OCI-LY7 (cell line): ENCODE measurements around the gene EXOC4. TPM values are rescaled to one million over a fixed set of nuclear protein-coding genes. Genes with fewer than 3 reads are reported as not detected.

Experiments used
- BruUV-seq: library from RNA; stranded (reverse); fragments of 400-500 nt; replicated peaks from 2 replicates; lab custom pipeline; 2021; lab: Mats Ljungman, UMichigan
- CTCF ChIA-PET: fragments of 300-600 bp; sonication (Branson Sonifier 250); formaldehyde crosslinking; loops from one replicate; lab custom pipeline; 2022; ENCODE audit warnings: antibody characterized with exemption; ENCODE audit not compliant: unreplicated experiment; lab: Charles Lee
- POLR2A ChIA-PET: fragments of 300-600 bp; sonication (Branson Sonifier 250); formaldehyde crosslinking; loops from one replicate; lab custom pipeline; 2022; ENCODE audit warnings: antibody characterized with exemption; lab: Charles Lee
- DNase-seq: peaks from one replicate; pipeline ENCODE4 v3.0.0-alpha.2; 2015; ENCODE audit warnings: low spot score
- H2AFZ ChIP-seq: fragments of 200-600 bp; sonication (generic), shearing (Covaris generic); 2 replicates; pipeline ENCODE4 v1.6.1; 2014; ENCODE audit warnings: mild to moderate bottlenecking, antibody characterized with exemption, low read length, moderate library complexity
- H3K27ac ChIP-seq: fragments of 200-600 bp; sonication (generic); 2 replicates; pipeline ENCODE4 v1.5.1; 2014; ENCODE audit warnings: mixed run types, low read depth, mild to moderate bottlenecking, moderate library complexity, low read length, inconsistent platforms; ENCODE audit not compliant: poor library complexity, severe bottlenecking
- H3K36me3 ChIP-seq: fragments of 200-600 bp; sonication (generic); 2 replicates; pipeline ENCODE4 v1.6.1; 2014; ENCODE audit warnings: mild to moderate bottlenecking, antibody characterized with exemption, low read length, moderate library complexity, mixed read lengths; ENCODE audit not compliant: insufficient read depth
- H3K4me1 ChIP-seq: fragments of 200-600 bp; sonication (generic); 2 replicates; pipeline ENCODE4 v1.5.1; 2014; ENCODE audit warnings: mild to moderate bottlenecking, low read length; ENCODE audit not compliant: insufficient read depth, poor library complexity, severe bottlenecking
- H3K4me2 ChIP-seq: fragments of 200-600 bp; sonication (generic); 2 replicates; pipeline ENCODE4 v1.6.1; 2014; ENCODE audit warnings: mild to moderate bottlenecking, low read length
- H3K4me3 ChIP-seq: fragments of 200-600 bp; sonication (generic); 2 replicates; pipeline ENCODE4 v1.5.1; 2014; ENCODE audit warnings: mild to moderate bottlenecking, low read depth, low read length; ENCODE audit not compliant: poor library complexity, severe bottlenecking
- H3K79me2 ChIP-seq: fragments of 200-600 bp; sonication (generic); 2 replicates; pipeline ENCODE4 v1.6.1; 2016; ENCODE audit warnings: low read depth, mild to moderate bottlenecking, low read length, moderate library complexity, mixed read lengths; ENCODE audit not compliant: insufficient read depth
- H3K9me2 ChIP-seq: fragments of 200-600 bp; sonication (generic); 2 replicates; pipeline ENCODE4 v1.6.1; 2016; ENCODE audit warnings: mild to moderate bottlenecking, low read length, mixed read lengths; ENCODE audit not compliant: insufficient read depth
- H3K9me3 ChIP-seq: fragments of 200-600 bp; sonication (generic); 2 replicates; pipeline ENCODE4 v1.6.1; 2014; ENCODE audit warnings: mild to moderate bottlenecking, mixed run types, low read length, mixed read lengths
- H4K20me1 ChIP-seq: fragments of 200-600 bp; sonication (generic); 2 replicates; pipeline ENCODE4 v1.6.1; 2014; ENCODE audit warnings: mild to moderate bottlenecking, antibody characterized with exemption, low read length, moderate library complexity, mixed read lengths; ENCODE audit not compliant: insufficient read depth
- CTCF ChIP-seq: fragments of 200-600 bp; sonication (generic); conservative IDR thresholded peaks from 2 replicates; pipeline ENCODE4 v1.5.1; 2014; ENCODE audit warnings: mild to moderate bottlenecking, antibody characterized with exemption, low read length, moderate library complexity, mixed read lengths
- EZH2phosphoT487 ChIP-seq: fragments of 200-600 bp; sonication (generic); IDR thresholded peaks from 2 replicates; pipeline ENCODE4 v1.6.1; 2018; ENCODE audit warnings: low read depth, borderline replicate concordance, mild to moderate bottlenecking, mixed run types, antibody characterized with exemption, low read length, moderate library complexity, mixed read lengths
- intact Hi-C: fragments of 100-400 bp; cut with micrococcal nuclease; formaldehyde crosslinking; loops from one replicate; pipeline ENCODE4 v1.10.0; 2022; ENCODE audit not compliant: unreplicated experiment
- total RNA-seq, 2 experiments: library from RNA; depleted of rRNA in 1 of 2; stranded (reverse); fragments of >200 nt in 1 of 2; shearing (Covaris generic) in 1 of 2; gene quantifications; 2 replicates each; pipeline ENCODE4 v1.2.3, GENCODE V29; 2014 to 2022

The EXOC4 gene
- total RNA-seq, 2 experiments from 2014 or later = 75.1 to 93.2 TPM

GRCh38 chr7:133511708-133512107, 258.8 kb downstream of the EXOC4 start:
- Histone ChIP-seq H3K4me3 (no peak overlapping the region), H2AFZ (no peak overlapping the region), H3K9me2 (no peaks in the 10 kb centered on the region), H3K9me3 (no peaks in the 10 kb centered on the region), H3K79me2 (no peaks in the 10 kb centered on the region), H3K4me1 (no peaks in the 10 kb centered on the region), H3K27ac (no peak overlapping the region), H3K36me3 (no peaks in the 10 kb centered on the region), H4K20me1 (no peaks in the 10 kb centered on the region), H3K4me2 (no peak overlapping the region)
- CTCF ChIA-PET = no interaction called here
- BruUV-seq = no TSS peak
- TF ChIP-seq CTCF = no peak
- no peak for TF ChIP-seq EZH2phosphoT487
- POLR2A ChIA-PET = no interaction called here
- DNase-seq = no peak
- intact Hi-C loops = no loop called here

GRCh38 chr7:133512560-133512959, 259.7 kb downstream of the EXOC4 start:
- H3K4me1 ChIP-seq = no peaks in the 10 kb centered on the region
- BruUV-seq = no TSS peak
- no peak overlapping the region for H3K27ac ChIP-seq
- ChIA-PET CTCF (interaction anchor here (0.5 kb wide), 1 partner anchor 26 kb away, joined by 4 read pairs; no protein-coding TSS in a partner anchor), POLR2A (interaction anchor here (0.6 kb wide), 1 partner anchor 283 kb away, joined by 3 read pairs; no protein-coding TSS in a partner anchor)
- H3K4me3 ChIP-seq = no peak overlapping the region
- no peak for DNase-seq
- H3K4me2 ChIP-seq = no peak overlapping the region
- intact Hi-C loops = no loop called here
- H3K9me2 ChIP-seq = no peaks in the 10 kb centered on the region
- H4K20me1 ChIP-seq = no peaks in the 10 kb centered on the region
- no peaks in the 10 kb centered on the region for H3K9me3 ChIP-seq
- H3K79me2 ChIP-seq = no peaks in the 10 kb centered on the region
- no peak overlapping the region for H2AFZ ChIP-seq
- no peaks in the 10 kb centered on the region for H3K36me3 ChIP-seq
- TF ChIP-seq CTCF (no peak), EZH2phosphoT487 (no peak)

- H3K79me2 ChIP-seq = no peaks in the 10 kb centered on the region
- no peaks in the 10 kb centered on the region for H3K9me3 ChIP-seq
- H2AFZ ChIP-seq = no peak overlapping the region
- H3K9me2 ChIP-seq = no peaks in the 10 kb centered on the region
- TF ChIP-seq EZH2phosphoT487 (no peak), CTCF (no peak)
- no TSS peak for BruUV-seq
- no peaks in the 10 kb centered on the region for H3K36me3 ChIP-seq
- intact Hi-C loops = no loop called here
- ChIA-PET POLR2A (interaction anchor here (0.6 kb wide), 1 partner anchor 25 kb away, joined by 3 read pairs; no protein-coding TSS in a partner anchor), CTCF (no interaction called here)
- no peaks in the 10 kb centered on the region for H3K4me1 ChIP-seq
- H3K4me2 ChIP-seq = no peak overlapping the region
- H4K20me1 ChIP-seq = no peaks in the 10 kb centered on the region
- DNase-seq = no peak
- no peak overlapping the region for H3K4me3 ChIP-seq
- H3K27ac ChIP-seq = no peak overlapping the region
These were observed 260.7 kb downstream of the EXOC4 start for GRCh38 chr7:133513608-133514007.
